NCI-H524 treated with DMSO at 0.1 percent for 48 hours (cell line): ENCODE data around the gene NECAB2.

Experiments
- DNase-seq: peaks from one replicate; lab custom pipeline; 2025; lab: John Stamatoyannopoulos, UW

NECAB2 gene

DNA sequence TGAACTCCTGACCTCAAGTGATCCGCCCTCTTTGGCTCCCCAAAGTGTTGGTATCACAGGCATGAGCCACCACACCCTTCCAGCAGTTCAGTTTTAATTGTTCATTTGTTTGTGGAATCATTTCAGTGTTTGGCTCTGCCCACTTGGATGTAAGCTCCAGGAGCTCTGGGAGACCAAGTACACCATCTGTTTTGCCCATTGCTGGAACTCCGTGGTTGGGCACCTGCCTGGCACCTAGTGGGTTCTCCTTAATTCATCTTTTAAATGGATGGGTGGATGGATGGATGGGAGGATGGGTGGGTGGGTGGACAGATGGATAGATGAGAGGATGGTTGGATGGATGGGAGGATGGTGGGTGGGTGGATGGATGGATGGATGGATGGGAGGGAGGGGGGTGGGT lies 953 bp upstream of the NECAB2 start:
- no peak for DNase-seq

DNA sequence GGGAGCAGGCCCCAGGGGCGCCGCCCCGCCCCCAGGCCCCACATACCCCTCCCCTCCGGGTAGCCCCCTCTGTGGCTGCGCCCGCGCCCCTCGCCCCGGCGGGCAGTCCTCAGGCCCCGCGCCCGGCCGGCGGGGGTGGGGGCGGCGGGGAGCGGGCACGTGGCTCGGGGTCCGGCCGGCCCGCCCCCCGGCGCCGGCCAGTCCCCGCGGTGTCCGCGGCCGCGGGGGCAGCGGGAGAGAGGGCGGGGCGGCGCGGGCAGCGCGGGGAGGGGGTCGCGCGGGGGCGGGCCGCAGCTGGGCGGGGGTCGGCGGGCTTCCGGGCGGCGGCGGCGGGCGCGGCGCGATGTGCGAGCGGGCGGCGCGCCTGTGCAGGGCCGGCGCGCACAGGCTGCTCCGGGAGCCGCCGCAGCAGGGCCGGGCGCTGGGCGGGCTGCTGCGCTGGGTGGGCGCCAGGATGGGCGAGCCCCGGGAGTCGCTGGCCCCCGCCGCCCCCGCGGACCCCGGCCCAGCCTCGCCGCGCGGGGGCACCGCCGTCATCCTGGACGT lies 335 bp downstream of the NECAB2 start:
- DNase-seq, result no peak

DNA sequence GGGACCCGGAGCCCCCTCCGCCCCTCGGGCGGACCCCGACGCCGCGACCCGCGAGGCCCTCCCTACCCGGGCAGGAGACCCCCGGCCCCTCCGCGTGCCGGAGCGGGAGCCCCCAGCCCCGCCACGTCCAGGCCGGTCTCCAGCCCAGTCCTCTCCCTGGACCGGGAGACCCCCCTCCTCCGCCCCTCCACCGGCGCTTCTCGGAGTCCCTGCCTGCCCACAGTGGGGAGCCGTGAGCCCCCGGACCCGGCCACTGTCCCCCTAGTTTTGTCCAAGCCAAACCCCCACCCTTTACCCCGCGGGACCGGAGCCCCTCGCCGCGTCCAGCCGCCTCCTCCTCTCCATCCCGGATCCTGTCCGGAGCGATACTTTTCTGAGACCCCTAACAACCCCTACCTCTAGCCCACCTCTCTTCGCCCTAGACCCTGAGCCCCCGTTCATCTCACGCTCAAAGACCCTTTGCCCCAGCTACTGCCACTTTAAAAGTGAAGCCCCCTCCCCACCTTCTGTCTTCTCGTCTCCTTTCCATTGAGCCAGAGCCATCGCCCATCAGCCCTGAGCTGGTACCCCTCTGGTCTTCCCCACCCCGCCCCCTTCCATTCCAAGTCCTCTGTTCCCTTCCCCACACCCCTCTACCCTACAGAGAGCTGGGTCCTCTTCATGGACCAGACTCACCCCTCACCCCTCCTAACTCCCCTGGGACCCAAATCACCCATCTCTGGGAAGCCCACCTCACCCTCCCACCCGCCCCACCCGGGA lies 1.0 kb downstream of the NECAB2 start:
- no peak for DNase-seq

GRCh38 chr16:83969771-83970429 lies 1.9 kb downstream of the NECAB2 start:
- no peak for DNase-seq

DNA sequence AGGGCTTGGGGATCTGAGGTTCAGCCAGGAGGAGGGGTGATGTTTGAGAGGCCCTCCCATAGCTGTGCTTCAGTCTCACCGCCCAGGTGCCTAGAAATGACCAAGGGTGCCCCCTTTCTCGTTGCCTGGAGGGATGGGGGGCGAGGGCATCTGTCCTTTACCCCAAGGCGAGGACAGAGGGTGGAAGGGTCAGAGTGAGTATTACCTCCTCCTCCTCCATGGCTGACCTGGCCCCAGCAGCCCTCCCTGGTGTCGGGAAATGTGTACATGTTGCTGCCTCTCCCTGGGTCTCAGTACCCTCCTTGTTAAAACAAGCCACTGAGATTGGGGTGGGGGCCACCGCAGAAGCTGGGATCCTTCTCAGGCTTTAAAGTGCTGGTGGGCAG lies 2.4 kb downstream of the NECAB2 start:
- no peak for DNase-seq

- DNase-seq, result no peak
Observed at GRCh38 chr16:83971165-83972130, 3.4 kb downstream of the NECAB2 start.

DNA sequence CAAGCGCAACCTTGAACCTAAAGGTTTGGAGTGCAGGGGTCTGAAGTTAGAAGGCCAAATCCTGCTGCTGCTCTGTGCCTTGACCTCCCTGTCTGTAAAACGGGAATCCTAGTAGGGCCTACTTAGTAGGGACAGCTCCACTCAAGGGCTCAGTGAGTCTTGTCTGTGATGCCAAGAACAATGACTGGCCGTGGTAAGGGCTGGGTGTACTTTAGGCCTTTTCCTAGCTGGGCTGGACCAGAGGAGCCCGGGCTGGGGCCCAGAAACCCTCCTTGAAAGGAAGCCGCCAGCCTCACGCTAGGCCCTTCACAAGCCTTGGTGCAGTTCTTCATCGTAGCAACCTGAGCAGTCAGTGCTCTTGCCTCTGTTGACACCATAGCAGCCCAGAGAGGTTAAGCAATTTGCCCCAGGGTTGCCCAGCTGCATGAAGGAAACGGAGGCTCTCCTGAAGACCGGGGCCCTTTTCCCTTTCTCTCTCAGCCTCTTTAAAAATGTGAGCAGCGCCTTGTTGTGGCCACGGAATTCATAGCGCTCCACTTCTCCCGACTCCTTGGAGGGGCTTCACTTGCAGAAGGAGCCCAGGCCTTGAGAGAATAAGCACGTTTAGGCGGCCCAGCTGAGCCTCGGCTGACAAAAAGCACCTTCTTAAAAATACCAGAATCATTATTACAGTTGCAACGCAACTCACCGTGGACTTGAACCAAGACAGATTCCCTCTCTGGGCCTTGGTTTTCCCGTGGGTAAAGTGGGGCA lies 4.4 kb downstream of the NECAB2 start:
- DNase-seq, result no peak

- DNase-seq, result no peak
Observed at GRCh38 chr16:83973077-83973476, 5.0 kb downstream of the NECAB2 start.

- no peak for DNase-seq
Observed at GRCh38 chr16:83973581-83974385, 5.7 kb downstream of the NECAB2 start.

- peak; percentile 16 for DNase-seq
Observed at GRCh38 chr16:83974475-83974874, 6.4 kb downstream of the NECAB2 start.

GRCh38 chr16:83975590-83976260 lies 7.7 kb downstream of the NECAB2 start:
- DNase-seq, result no peak

DNA sequence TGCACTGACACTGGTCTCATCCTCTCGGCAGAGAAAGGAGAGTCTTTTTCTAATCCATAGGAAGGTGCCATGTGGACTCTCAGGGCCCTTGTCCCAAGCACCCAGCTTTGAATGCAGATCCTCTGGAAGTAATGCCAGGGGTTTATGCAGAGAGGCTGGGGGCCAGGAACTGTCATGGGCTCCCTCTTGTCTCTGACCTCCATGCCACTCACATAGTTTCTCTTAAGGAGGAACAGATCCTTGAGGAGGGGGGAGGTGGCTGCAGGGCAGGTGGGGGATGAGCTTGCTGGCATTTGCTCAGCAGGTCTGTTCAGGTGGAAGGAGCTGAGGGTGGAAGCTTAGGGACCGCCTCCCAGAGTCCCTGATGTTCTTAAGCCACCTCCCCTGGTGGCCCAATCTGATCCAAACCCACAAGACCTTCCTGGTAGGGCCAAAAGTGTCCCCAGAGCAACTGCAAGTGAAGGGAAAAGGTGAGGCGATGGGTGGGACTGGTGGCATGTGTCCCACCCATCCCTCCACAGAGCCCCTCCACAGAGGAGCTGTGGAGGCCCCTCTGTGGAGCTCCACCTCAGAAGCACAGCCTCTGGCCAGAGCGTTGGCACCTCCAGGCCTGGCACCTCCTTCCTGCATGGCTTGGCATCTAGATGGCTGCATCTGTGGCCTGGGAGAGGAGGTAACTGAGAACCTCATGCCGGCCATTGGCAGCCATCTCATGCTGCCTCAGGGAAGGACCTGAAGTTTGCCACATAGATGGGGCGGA lies 9.2 kb downstream of the NECAB2 start:
- no peak for DNase-seq

- no peak for DNase-seq
Observed at GRCh38 chr16:83978401-83978904, 10.4 kb downstream of the NECAB2 start.

- DNase-seq, result no peak
Observed at GRCh38 chr16:83979441-83979840, 11.4 kb downstream of the NECAB2 start.

DNA sequence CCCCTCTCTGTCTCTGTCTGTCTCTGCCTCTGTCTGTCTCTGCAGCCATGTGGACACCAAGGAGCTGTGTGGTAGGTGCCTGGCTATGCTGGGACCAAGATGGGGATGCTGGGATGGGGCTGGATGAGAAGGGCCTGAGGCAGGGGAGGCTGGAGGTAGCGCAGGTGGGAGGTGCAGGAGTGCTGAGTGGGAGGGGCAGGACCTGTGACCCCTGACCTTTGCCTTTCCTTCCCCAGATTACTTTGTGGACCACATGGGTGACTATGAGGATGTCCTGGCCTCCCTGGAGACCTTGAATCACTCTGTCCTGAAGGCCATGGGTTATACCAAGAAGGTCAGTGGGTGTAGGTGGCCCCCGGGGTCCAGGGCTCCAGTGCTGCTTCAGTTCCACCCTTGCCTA lies 12.8 kb downstream of the NECAB2 start:
- no peak for DNase-seq

- no peak for DNase-seq
Observed at GRCh38 chr16:83981799-83982198, 13.8 kb downstream of the NECAB2 start.

GRCh38 chr16:83983491-83983890 lies 15.4 kb downstream of the NECAB2 start:
- DNase-seq, result no peak

DNA sequence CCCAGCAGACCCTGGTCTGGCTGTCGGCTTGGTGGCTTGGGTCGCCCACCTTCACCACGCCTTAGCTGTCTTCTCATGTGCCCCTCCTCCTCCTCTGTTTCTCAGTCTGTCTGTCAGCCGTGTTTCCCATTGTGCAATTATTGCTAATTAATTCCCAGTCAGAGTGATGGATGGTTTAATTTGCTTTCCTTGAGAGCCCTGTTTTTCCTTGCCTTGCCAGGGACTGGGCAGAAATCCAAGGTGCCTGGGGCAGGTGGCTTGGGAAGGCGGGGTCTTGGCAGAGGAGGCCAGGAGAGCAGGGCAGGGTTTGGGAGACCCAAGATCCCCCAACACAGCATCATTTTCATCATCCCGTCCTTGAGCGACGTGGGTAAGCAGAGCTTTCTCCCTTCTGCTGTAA lies 21.3 kb downstream of the NECAB2 start:
- no peak for DNase-seq

DNA sequence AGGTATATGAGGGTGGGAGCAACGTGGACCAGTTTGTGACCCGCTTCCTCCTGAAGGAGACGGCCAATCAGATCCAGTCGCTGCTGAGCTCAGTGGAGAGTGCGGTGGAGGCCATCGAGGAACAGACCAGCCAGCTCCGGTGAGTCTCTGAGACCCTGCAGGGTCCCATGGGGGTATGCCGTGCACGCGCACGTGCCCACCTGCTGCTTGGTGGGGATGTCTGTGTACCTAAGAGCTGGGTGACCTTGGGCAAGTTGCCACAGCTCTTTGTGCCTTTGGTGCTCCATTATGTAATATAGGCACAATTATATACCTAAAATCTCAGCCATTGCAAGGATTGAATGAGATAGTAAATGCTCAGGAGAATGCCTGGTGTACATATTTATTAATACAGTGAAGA lies 22.4 kb downstream of the NECAB2 start:
- no peak for DNase-seq
